ENCODE results near the gene RAC3. TPM values are rescaled to one million over a fixed set of nuclear protein-coding genes. Genes with fewer than 3 reads are reported as not detected.

Gene RAC3
- total RNA-seq, 1 experiment from 2014 or later, result 84.8 TPM

DNA sequence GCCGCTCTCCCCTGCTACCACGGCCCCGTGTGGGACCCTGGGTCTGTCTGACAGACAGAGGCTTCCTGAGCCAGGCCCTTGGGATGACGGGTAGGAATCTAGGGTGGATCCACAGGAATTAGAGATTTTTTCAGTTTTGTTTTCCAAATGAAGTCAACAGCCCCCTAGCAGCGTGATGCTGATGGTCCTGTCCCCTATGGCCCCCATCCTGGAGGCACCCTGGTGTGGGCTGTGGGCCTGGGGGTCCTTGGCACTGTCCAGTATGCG, 24.3 kb upstream of the RAC3 start:
- Mint-ChIP-seq H3K9me3 (no peaks in the 10 kb centered on the region), H3K27me3 (ENCODE audit: low read depth) (no peaks in the 10 kb centered on the region; the same call in 1 of the 2 replicates), H3K27ac (no peak overlapping the region), H3K36me3 (ENCODE audit: insufficient read depth in 1 of 3, low read depth in 3 of 3) (no peaks in the 10 kb centered on the region), H3K4me1 (no peaks in the 10 kb centered on the region), H3K4me3 (no peak overlapping the region)
- Histone ChIP-seq H2BK12ac (ENCODE audit: insufficient read length, low read depth, low read length) (no peak overlapping the region), H3K9ac (ENCODE audit: extremely low read depth, insufficient read length, low read length) (no peak overlapping the region), H2AFZ (ENCODE audit: low read length) (no peak overlapping the region), H3K14ac (ENCODE audit: insufficient read depth, low read length) (no peak overlapping the region), H4K8ac (replicated peaks; ENCODE audit: insufficient read length, low read depth, low read length) (no peak overlapping the region), H3K9me3 (ENCODE audit: control insufficient read depth, low read depth, low read length) (no peaks in the 10 kb centered on the region), H3K18ac (ENCODE audit: insufficient read length, low read depth, low read length) (no peak overlapping the region), H3K4me2 (ENCODE audit: insufficient read depth, insufficient read length, low read length) (no peak overlapping the region), H4K5ac (ENCODE audit: insufficient read length, low read depth, low read length) (no peak overlapping the region), H4K91ac (ENCODE audit: insufficient read length, low read depth, low read length) (no peak overlapping the region), H4K20me1 (ENCODE audit: control insufficient read depth, insufficient read depth, insufficient read length) (no peaks in the 10 kb centered on the region), H3K79me2 (ENCODE audit: insufficient read depth, low read length) (no peaks in the 10 kb centered on the region), H3K4me1 (ENCODE audit: insufficient read depth, low read length) (no peaks in the 10 kb centered on the region), H2AK5ac (ENCODE audit: insufficient read length, low read length) (no peak overlapping the region), H3K56ac (ENCODE audit: insufficient read length, low read depth, low read length) (no peak overlapping the region), H3K23me2 (ENCODE audit: insufficient read length, low read depth, low read length, poor library complexity, severe bottlenecking) (no peaks in the 10 kb centered on the region), H2BK20ac (ENCODE audit: low read depth, low read length, poor library complexity, severe bottlenecking) (no peak overlapping the region), H3K27ac (ENCODE audit: insufficient read length, low read depth, low read length) (no peak overlapping the region), H3K79me1 (ENCODE audit: insufficient read depth, low read depth, low read length, poor library complexity, severe bottlenecking) (no peaks in the 10 kb centered on the region), H3K4ac (ENCODE audit: low read depth, low read length) (no peak overlapping the region), H3K27me3 (ENCODE audit: insufficient read depth, low read length) (no peaks in the 10 kb centered on the region), H2BK5ac (ENCODE audit: insufficient read length, low read length) (no peak overlapping the region), H2BK120ac (ENCODE audit: low read depth, low read length, poor library complexity, severe bottlenecking) (no peak overlapping the region), H3T11ph (ENCODE audit: low read length) (no peak overlapping the region), H2BK15ac (ENCODE audit: low read depth, low read length) (no peak overlapping the region), H3K23ac (ENCODE audit: insufficient read length, low read depth, low read length) (no peak overlapping the region)
- WGBS (ENCODE audit: extremely low coverage, insufficient read length, low lambda C conversion rate), result no CpG with 5 or more reads among the region's 6 CpGs
- TF ChIP-seq, protein P1, sequence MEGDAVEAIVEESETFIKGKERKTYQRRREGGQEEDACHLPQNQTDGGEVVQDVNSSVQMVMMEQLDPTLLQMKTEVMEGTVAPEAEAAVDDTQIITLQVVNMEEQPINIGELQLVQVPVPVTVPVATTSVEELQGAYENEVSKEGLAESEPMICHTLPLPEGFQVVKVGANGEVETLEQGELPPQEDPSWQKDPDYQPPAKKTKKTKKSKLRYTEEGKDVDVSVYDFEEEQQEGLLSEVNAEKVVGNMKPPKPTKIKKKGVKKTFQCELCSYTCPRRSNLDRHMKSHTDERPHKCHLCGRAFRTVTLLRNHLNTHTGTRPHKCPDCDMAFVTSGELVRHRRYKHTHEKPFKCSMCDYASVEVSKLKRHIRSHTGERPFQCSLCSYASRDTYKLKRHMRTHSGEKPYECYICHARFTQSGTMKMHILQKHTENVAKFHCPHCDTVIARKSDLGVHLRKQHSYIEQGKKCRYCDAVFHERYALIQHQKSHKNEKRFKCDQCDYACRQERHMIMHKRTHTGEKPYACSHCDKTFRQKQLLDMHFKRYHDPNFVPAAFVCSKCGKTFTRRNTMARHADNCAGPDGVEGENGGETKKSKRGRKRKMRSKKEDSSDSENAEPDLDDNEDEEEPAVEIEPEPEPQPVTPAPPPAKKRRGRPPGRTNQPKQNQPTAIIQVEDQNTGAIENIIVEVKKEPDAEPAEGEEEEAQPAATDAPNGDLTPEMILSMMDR (conservative IDR thresholded peaks at IDR 0.05), result no peak
- DNase-seq, result no peak

Data from H9 (cell line).